Glomerular endothelial cell (primary cell): Measurements from ENCODE around the gene FBN3. TPM values are rescaled to one million over a fixed set of nuclear protein-coding genes. Genes with fewer than 3 reads are reported as not detected.
"Not testable (repeated sequence)": the region's sequence is repeated elsewhere in the genome, so short reads cannot be mapped to it uniquely, and the experiment has no call there.

ENCODE experiments used
- DNase-seq: peaks from one replicate; pipeline ENCODE4 v3.0.0-alpha.2; 2011; ENCODE audit warnings: low read depth, low spot score; ENCODE audit errors: extremely low read depth
- total RNA-seq: library from RNA; depleted of rRNA; stranded (reverse); fragments of >200 nt; gene quantifications from 2 replicates; pipeline ENCODE4 v1.2.3, GENCODE V29; 2015

Gene FBN3
- total RNA-seq = not detected in 2 replicates

DNA sequence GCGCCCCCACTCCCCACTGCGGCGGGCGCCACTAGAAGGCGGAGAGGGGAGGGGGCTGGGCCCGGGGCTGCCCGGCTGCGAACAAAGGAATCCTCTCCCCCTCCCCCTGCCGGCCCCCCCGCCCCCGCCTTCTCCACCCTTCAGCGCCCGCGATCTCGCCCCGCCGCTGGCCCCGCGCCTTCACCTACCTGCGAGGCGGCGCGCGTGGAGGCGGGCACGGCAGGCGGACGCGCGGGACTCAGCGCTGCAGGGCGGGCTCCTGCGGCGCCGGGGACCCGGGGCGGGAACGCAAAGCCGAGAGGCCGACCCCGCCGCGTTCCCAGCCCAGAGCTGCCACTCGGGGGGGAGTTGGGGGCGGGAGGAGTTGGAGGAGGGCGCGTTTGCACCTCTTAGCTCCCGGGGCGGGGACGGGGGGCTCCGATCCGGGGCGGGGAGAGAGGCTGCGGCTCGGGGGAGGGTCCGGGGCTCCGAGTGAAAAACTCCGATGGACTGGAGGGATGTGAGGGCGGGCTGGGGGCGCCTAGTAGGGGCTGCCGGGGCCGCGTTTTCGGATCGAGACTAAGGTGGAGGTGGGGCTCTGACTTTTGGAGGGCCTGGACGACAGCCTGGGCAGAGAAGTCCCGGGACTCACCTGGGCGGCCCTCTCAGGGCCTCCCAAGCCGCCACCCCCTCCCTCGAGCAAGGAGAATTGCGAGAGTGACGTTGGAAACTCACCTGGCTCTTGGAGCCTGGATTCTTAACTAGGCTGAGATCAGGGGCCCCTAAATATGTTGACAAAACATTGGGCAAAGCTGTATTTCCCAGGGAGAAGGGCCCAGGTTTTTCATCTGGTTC is at the start of gene FBN3:
TSS of gene FBN3 (minus strand) at position 332 of the 834 bp plus-strand sequence. CDS start 2,112 bp downstream, outside the sequence.
- DNase-seq = no peak

GRCh38 chr19:8196271-8196927 is 47.0 kb upstream of the FBN3 start:
- no peak for DNase-seq

- DNase-seq = no peak
These were observed 45.3 kb upstream of the FBN3 start for GRCh38 chr19:8194528-8195267.

DNA sequence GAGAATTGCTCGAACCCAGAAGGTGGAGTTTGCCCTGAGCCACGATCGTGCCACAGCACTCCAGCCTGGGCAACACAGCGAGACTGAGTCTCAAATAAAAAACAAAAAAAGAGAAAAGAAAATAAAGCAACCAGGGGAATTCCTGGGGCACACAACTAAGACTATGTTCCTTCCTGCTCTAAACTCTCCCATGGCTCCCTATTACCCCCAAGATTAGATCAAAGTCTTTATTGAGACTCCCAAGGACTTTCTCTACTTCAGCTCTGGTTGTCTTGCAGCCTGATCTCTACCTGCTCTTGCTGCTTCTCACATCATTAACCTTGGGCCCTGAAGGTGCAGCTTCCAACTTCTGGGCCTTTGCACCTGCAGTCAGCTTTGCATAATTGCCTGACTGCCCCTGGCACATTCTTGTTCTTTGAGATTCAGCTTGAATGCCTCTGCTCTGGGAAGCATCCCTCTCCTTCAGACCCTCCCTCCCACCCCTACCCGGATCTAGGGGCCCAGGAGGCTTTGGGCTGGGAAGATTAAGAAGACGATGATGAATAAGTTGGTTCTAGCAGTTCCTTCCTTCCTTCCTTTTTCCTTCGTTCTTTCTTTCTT is 42.9 kb upstream of the FBN3 start:
- DNase-seq = no peak

- no peak for DNase-seq
These were observed 36.1 kb upstream of the FBN3 start for GRCh38 chr19:8185343-8186068.

DNA sequence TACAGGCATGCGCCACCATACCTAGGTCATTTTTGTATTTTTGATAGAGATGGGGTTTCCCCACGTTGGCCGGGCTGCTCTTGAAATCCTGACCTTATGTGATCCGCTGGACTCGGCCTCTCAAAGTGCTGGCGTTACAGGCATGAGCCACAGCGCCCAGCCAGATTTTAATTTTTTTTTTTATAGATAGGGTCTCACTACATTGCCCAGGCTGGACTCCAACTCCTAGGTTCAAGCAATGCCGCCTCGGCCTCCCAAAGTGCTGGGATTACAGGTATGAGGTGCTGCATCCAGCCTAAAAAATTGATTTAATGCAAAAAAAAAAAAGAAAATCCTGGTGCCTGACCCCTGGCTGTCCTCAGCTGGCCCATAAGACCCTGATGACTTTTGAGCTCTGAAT is 34.9 kb upstream of the FBN3 start:
- DNase-seq = no peak

GRCh38 chr19:8180018-8180417 is 30.6 kb upstream of the FBN3 start:
- no peak for DNase-seq

DNA sequence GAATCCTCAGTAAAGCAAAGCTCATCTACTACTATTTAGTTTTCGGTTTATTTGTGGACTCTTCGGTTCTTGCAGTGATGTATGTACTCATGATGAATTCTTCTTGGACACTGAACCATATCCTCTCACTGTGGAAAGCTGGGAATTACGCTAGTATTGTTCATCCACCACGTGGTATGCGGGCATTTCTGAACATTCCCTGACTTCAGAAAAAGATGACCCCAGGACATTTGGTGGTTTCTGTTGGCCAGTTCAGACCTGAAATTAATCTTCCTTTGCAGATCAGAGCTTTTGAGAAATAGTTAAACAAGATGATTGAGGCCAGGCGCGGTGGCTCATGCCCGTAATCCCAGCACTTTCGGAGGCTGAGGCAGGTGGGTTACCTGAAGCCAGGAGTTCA is 25.3 kb upstream of the FBN3 start:
- no peak for DNase-seq

DNA sequence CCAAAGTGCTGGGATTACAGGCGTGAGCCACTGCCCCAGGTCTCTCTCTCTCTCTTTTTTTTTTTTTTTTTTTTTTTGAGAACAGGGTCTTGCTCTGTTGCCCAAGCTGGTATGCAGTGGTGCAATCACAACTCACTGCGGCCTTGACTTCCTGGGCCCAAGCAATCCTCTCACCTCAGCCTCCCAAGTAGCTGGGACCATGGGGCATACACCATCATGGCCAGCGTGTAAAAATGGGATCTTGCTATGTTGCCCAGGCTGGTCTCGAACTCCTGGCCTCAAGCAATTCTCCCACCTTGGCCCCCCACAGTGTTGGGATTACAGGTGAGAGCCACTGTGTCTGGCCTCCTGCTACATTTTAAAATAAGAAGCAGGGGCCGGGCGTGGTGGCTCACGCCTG is 19.1 kb upstream of the FBN3 start:
- DNase-seq = no peak

GRCh38 chr19:8167985-8168384 is 18.6 kb upstream of the FBN3 start:
- DNase-seq = no peak

- no peak for DNase-seq
These were observed 14.4 kb upstream of the FBN3 start for GRCh38 chr19:8163759-8164158.

DNA sequence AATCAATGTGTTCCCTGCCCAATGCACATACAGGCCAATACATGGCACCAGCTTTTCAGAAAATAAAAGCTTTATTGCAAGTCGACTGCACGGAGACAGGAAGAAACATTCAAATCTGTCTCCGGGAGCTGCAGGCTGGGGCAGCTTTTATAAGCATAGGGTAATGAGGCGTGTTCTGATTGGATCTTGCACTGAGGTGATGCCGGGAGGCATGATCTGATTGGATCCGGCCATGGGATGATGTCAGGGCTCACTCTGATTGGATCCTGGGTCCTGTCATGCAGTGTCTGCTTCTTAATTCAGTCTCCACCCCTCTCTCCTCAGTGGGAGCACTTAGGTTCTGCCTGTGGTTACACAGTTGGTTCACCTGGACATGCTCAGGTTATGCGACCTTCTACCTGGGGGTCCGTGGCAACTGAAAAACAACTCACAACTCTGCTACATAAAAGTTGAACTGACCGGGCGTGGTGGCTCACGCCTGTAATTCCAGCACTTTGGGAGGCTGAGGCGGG is 11.8 kb upstream of the FBN3 start:
- DNase-seq = no peak

- not testable (repeated sequence) for DNase-seq
These were observed 9.9 kb upstream of the FBN3 start for GRCh38 chr19:8159322-8159721.

GRCh38 chr19:8158411-8159074 is 9.2 kb upstream of the FBN3 start:
- DNase-seq = peak; percentile 51

- DNase-seq = no peak
These were observed 5.9 kb upstream of the FBN3 start for GRCh38 chr19:8155318-8155717.

GRCh38 chr19:8154014-8154413 is 4.6 kb upstream of the FBN3 start:
- not testable (repeated sequence) for DNase-seq

- no peak for DNase-seq
These were observed 2.3 kb upstream of the FBN3 start for GRCh38 chr19:8151767-8152035.

DNA sequence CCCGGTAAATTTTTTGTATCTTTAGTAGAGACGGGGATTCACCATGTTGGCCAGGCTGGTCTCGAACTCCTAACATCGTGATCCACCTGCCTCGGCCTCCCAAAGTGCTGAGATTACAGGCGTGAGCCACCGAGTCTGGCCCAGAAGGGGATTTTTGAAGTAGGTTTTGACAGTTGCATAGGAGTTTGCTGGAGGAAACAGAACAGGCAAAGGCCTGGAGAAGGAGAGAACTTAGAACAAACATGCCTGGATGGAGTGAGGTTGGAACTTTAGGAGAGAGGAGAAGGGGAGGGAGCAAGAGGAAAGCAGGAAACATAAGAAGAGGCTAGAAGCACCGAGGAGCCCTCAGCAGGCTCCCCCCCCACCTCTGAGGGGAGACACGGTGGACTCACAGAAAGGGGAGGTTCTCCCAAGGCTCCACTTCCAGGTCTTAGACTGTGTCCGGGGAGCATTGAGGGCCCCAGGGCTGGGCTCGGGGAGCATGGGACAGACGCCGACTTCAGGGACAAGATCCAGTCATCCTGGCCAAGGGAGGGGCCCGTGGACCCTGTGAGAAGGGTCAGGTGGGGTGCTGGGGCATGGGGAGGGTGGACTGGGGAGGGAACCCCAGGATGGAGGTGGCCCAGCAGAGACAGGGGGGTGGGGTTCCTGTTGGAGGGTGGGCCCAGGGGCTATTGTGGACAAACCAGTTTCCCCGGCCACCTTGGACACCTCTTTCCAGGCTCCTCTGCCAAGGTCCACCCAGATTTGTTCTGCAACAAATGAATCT is 1.8 kb upstream of the FBN3 start:
- DNase-seq = no peak

DNA sequence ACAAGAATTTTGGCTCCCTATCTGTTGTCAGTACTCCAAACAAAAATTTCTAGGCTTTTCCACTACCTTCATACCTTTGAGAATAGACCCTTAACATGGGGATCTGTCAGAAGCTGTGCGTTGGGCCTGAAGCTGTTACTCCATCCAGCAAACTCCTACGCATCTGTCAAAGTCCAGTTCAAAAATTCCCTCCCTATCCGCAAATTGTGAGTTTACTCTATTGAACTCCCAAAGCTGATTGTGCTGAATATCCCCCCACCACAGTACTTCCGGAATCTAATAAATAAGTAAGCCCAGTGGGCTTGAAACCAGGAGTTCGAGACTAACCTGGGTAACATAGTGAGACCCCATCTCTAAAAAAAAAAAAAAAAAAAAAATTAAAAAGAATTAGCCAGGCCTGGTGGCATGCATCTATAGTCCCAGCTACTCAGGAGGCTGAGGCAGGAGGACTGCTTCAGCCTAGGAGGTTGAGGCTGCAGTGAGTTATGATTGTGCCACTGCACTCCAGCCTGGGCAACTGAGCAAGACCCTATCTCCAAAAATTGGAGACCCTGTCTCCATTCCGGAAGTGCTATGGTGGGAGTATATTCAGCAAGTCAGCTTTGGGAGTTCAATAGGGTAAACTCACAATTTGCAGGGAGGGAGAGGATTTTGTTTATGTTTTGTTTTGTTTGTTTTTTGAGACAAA is 930 bp upstream of the FBN3 start:
- DNase-seq = no peak
